Loucy (cell line): Measurements from ENCODE around the gene FBXW12.

Experiments
- H2AFZ ChIP-seq: fragments of 200-600 bp; sonication (generic); 2 replicates; pipeline ENCODE4 v1.6.0; 2016; ENCODE audit warnings: antibody characterized with exemption, mild to moderate bottlenecking, low read length, moderate library complexity
- H3F3A ChIP-seq: fragments of 200-600 bp; 2 replicates; pipeline ENCODE4 v1.6.0; 2016; ENCODE audit warnings: antibody characterized with exemption, low read depth, mild to moderate bottlenecking
- H3K27me3 ChIP-seq: fragments of 200-600 bp; sonication (generic); 2 replicates; pipeline ENCODE4 v1.6.1; 2014; ENCODE audit warnings: low read length, mild to moderate bottlenecking; ENCODE audit not compliant: insufficient read depth, poor library complexity, severe bottlenecking
- H3K36me3 ChIP-seq: fragments of 200-600 bp; sonication (generic); 2 replicates; pipeline ENCODE4 v1.6.1; 2016; ENCODE audit warnings: low read length; ENCODE audit not compliant: insufficient read depth
- H3K4me1 ChIP-seq: fragments of 200-600 bp; sonication (generic); 2 replicates; pipeline ENCODE4 v1.5.1; 2014; ENCODE audit warnings: low read length, mild to moderate bottlenecking; ENCODE audit not compliant: insufficient read depth, poor library complexity, severe bottlenecking
- H3K4me2 ChIP-seq: fragments of 200-600 bp; sonication (generic); 2 replicates; pipeline ENCODE4 v1.6.0; 2014; ENCODE audit warnings: antibody characterized with exemption, low read length, low read depth, mild to moderate bottlenecking; ENCODE audit not compliant: poor library complexity, severe bottlenecking
- H3K4me3 ChIP-seq: fragments of 200-600 bp; sonication (generic); 2 replicates; pipeline ENCODE4 v1.5.1; 2014; ENCODE audit warnings: low read length, mild to moderate bottlenecking, mixed read lengths; ENCODE audit not compliant: poor library complexity, severe bottlenecking
- H3K79me2 ChIP-seq: fragments of 200-600 bp; sonication (generic); 2 replicates; pipeline ENCODE4 v1.6.1; 2014; ENCODE audit warnings: low read length; ENCODE audit not compliant: insufficient read depth
- H3K9ac ChIP-seq: fragments of 200-600 bp; sonication (generic); 2 replicates; pipeline ENCODE4 v1.6.0; 2014; ENCODE audit warnings: mild to moderate bottlenecking, low read depth, low read length, moderate library complexity; ENCODE audit not compliant: poor library complexity, severe bottlenecking
- H3K9me2 ChIP-seq: fragments of 200-600 bp; sonication (generic); replicated peaks from 2 replicates; pipeline ENCODE4 v1.6.1; 2016; ENCODE audit warnings: low read depth, low read length, mixed read lengths
- H3K9me3 ChIP-seq: fragments of 200-600 bp; sonication (generic); 2 replicates; pipeline ENCODE4 v1.6.1; 2014; ENCODE audit warnings: mild to moderate bottlenecking, antibody characterized with exemption, low read length, low read depth; ENCODE audit not compliant: insufficient read depth
- H4K20me1 ChIP-seq: fragments of 200-600 bp; sonication (generic); 2 replicates; pipeline ENCODE4 v1.6.0; 2014; ENCODE audit warnings: antibody characterized with exemption, low read length, mild to moderate bottlenecking; ENCODE audit not compliant: insufficient read depth, poor library complexity, severe bottlenecking
- CTCF ChIP-seq: fragments of 200-600 bp; sonication (generic); conservative IDR thresholded peaks from 2 replicates; pipeline ENCODE4 v1.5.1; 2014; ENCODE audit warnings: mild to moderate bottlenecking, antibody characterized with exemption, low read length
- EZH2phosphoT487 ChIP-seq: fragments of 200-600 bp; IDR thresholded peaks from 2 replicates; pipeline ENCODE4 v1.6.1; 2018; ENCODE audit warnings: antibody characterized with exemption, mild to moderate bottlenecking, moderate library complexity, borderline replicate concordance

The FBXW12 gene

GRCh38 chr3:48364840-48365239, 7.2 kb upstream of the FBXW12 start:
- Histone ChIP-seq H3K4me1 (no peaks in the 10 kb centered on the region), H4K20me1 (no peaks in the 10 kb centered on the region), H3K4me2 (no peak overlapping the region), H3K9me3 (peaks cover 6% of the 10 kb centered on the region; the same call in 1 of the 2 replicates), H3K9me2 (no peaks in the 10 kb centered on the region), H2AFZ (no peak overlapping the region), H3K79me2 (no peaks in the 10 kb centered on the region), H3K9ac (no peak overlapping the region), H3F3A (no peaks in the 10 kb centered on the region), H3K4me3 (no peak overlapping the region), H3K36me3 (no peaks in the 10 kb centered on the region; the same call in 1 of the 2 replicates), H3K27me3 (no peaks in the 10 kb centered on the region)
- TF ChIP-seq CTCF (no peak), EZH2phosphoT487 (no peak)

GRCh38 chr3:48367201-48367600, 4.8 kb upstream of the FBXW12 start:
- TF ChIP-seq EZH2phosphoT487 = no peak
- no peak for TF ChIP-seq CTCF
- Histone ChIP-seq H3K9ac (no peak overlapping the region), H3K79me2 (no peaks in the 10 kb centered on the region), H3K9me2 (no peaks in the 10 kb centered on the region), H3K4me2 (no peak overlapping the region), H3K36me3 (no peaks in the 10 kb centered on the region), H3K4me3 (no peak overlapping the region), H3F3A (no peaks in the 10 kb centered on the region), H3K27me3 (no peaks in the 10 kb centered on the region), H2AFZ (no peak overlapping the region), H4K20me1 (no peaks in the 10 kb centered on the region), H3K9me3 (peaks cover 3% of the 10 kb centered on the region; the same call in 1 of the 2 replicates), H3K4me1 (no peaks in the 10 kb centered on the region)

- no peaks in the 10 kb centered on the region for H3K27me3 ChIP-seq
- no peaks in the 10 kb centered on the region for H3K9me2 ChIP-seq
- H4K20me1 ChIP-seq = no peaks in the 10 kb centered on the region
- no peaks in the 10 kb centered on the region for H3K36me3 ChIP-seq
- no peak for TF ChIP-seq EZH2phosphoT487
- H2AFZ ChIP-seq = no peak overlapping the region
- no peaks in the 10 kb centered on the region for H3K4me1 ChIP-seq
- no peaks in the 10 kb centered on the region for H3K9me3 ChIP-seq
- H3K79me2 ChIP-seq = no peaks in the 10 kb centered on the region
- H3F3A ChIP-seq = no peaks in the 10 kb centered on the region
- H3K4me3 ChIP-seq = no peak overlapping the region
- no peak overlapping the region for H3K4me2 ChIP-seq
- no peak overlapping the region for H3K9ac ChIP-seq
Measured at GRCh38 chr3:48369693-48370332, 2.2 kb upstream of the FBXW12 start.

GRCh38 chr3:48370333-48370713, 1.7 kb upstream of the FBXW12 start:
- Histone ChIP-seq H3K9ac (no peak overlapping the region), H3K9me2 (no peaks in the 10 kb centered on the region), H3K4me2 (no peak overlapping the region), H3K27me3 (no peaks in the 10 kb centered on the region), H3F3A (no peaks in the 10 kb centered on the region), H3K36me3 (no peaks in the 10 kb centered on the region), H3K4me1 (no peaks in the 10 kb centered on the region), H3K79me2 (no peaks in the 10 kb centered on the region), H3K9me3 (no peaks in the 10 kb centered on the region), H4K20me1 (no peaks in the 10 kb centered on the region), H3K4me3 (no peak overlapping the region), H2AFZ (no peak overlapping the region)
- TF ChIP-seq EZH2phosphoT487 (no peak), CTCF (no peak)
